ENCODE data around the gene SPATA24. TPM values are rescaled to one million over a fixed set of nuclear protein-coding genes. Genes with fewer than 3 reads are reported as not detected.

SPATA24 gene
- total RNA-seq, 1 experiment from 2014 or later = 3.1 TPM

GRCh38 chr5:139371482-139372435 lies 32.1 kb downstream of the SPATA24 start:
- CTCF ChIA-PET = no interaction called here
- no TSS peak for BruUV-seq (replicated peaks)

More at GRCh38 chr5:139371482-139372435, 32.1 kb downstream of the SPATA24 start:
- Histone ChIP-seq H3K9ac (ENCODE audit: low read length) (no peak overlapping the region), H3K9me2 (ENCODE audit: insufficient read depth) (no peaks in the 10 kb centered on the region), H3K79me2 (ENCODE audit: insufficient read depth, low read length) (no peaks in the 10 kb centered on the region), H2AFZ (ENCODE audit: low read depth, low read length, poor library complexity, severe bottlenecking) (no peak overlapping the region), H3K4me3 (replicated peaks in 1 of 2; ENCODE audit: low read depth in 1 of 2, low read length in 2 of 2) (no peak overlapping the region), H3K27ac (ENCODE audit: low read depth, low read length) (peak overlapping the region; percentile 3; the same call in 1 of the 2 replicates), H3K27me3 (ENCODE audit: insufficient read depth, low read length) (no peaks in the 10 kb centered on the region), H3K9me3 (ENCODE audit: control insufficient read depth in 1 of 2, insufficient read depth in 1 of 2, low read depth in 1 of 2, low read length in 2 of 2) (no peaks in the 10 kb centered on the region), H3K36me3 (ENCODE audit: control insufficient read depth in 1 of 2, insufficient read depth in 2 of 2, low read length in 2 of 2) (peaks cover 12 to 20% of the 10 kb centered on the region in 2 experiments; a peak in 3 of 4 replicates), H4K20me1 (ENCODE audit: insufficient read depth) (no peaks in the 10 kb centered on the region), H3K4me1 (ENCODE audit: control insufficient read depth in 1 of 2, insufficient read depth in 2 of 2, low read length in 2 of 2) (peaks cover 28 to 29% of the 10 kb centered on the region in 2 experiments), H3K4me2 (ENCODE audit: low read length) (no peak overlapping the region)
- ATAC-seq (no peak), DNase-seq (ENCODE audit: low read depth, low spot score) (no peak)
- RAD21 ChIA-PET (ENCODE audit: low non-redundant PET in 1 of 2, low total read pairs in 2 of 2, uncharacterized antibody in 2 of 2, unreplicated experiment in 2 of 2) = no interaction called here
- POLR2A ChIA-PET = interaction anchor here (1.1 kb wide), 1 partner anchor 30 kb away, joined by 3 read pairs; the partner anchor contains the start of gene PAIP2
- TF ChIP-seq POLR2A (IDR thresholded peaks at IDR 0.05; ENCODE audit: borderline replicate concordance, extremely low read depth, insufficient read depth, insufficient read length) = no peak
- TF ChIP-seq POLR2AphosphoS5 (IDR thresholded peaks at IDR 0.05; ENCODE audit: low read depth, low read length) = no peak
- TF ChIP-seq EGR1 (IDR thresholded peaks at IDR 0.05; ENCODE audit: low read depth) = no peak
- no peak for TF ChIP-seq FOSL1 (IDR thresholded peaks at IDR 0.05; ENCODE audit: low read depth)
- no peak for TF ChIP-seq RAD21 (IDR thresholded peaks at IDR 0.05; ENCODE audit: low read depth)
- TF ChIP-seq CTCF (IDR thresholded peaks at IDR 0.05 in 2 of 3, conservative IDR thresholded peaks at IDR 0.05 in 1 of 3; ENCODE audit: borderline replicate concordance in 1 of 3, insufficient read depth in 1 of 3, low read depth in 2 of 3, low read length in 2 of 3) = no peak
- no peak for TF ChIP-seq YY1 (IDR thresholded peaks at IDR 0.05; ENCODE audit: extremely low read depth, insufficient replicate concordance, low read depth, low read length)
- TF ChIP-seq CEBPB (IDR thresholded peaks at IDR 0.05; ENCODE audit: low read depth) = no peak
- intact Hi-C loops (cut with micrococcal nuclease) = loop anchor here (10.0 kb wide), 1 partner anchor 177 kb away; the partner anchor contains the start of gene SIL1
